Stimulated activated CD4-positive, alpha-beta T cell treated with anti-CD3 and anti-CD28 coated beads, Interleukin-1b, Interleukin-23, amount 100 ng/mL, for 48 hours (primary cell): ENCODE results near the gene MYO7A.
A peak's percentile ranks its signal among the peaks of the same experiment; 100 is the strongest.

Experiments used
- DNase-seq: peaks from one replicate; pipeline ENCODE4 v3.0.0-alpha.2; 2020

Gene MYO7A

GRCh38 chr11:77147668-77148321, 19.7 kb downstream of the MYO7A start:
- peak; percentile 12 for DNase-seq

DNA sequence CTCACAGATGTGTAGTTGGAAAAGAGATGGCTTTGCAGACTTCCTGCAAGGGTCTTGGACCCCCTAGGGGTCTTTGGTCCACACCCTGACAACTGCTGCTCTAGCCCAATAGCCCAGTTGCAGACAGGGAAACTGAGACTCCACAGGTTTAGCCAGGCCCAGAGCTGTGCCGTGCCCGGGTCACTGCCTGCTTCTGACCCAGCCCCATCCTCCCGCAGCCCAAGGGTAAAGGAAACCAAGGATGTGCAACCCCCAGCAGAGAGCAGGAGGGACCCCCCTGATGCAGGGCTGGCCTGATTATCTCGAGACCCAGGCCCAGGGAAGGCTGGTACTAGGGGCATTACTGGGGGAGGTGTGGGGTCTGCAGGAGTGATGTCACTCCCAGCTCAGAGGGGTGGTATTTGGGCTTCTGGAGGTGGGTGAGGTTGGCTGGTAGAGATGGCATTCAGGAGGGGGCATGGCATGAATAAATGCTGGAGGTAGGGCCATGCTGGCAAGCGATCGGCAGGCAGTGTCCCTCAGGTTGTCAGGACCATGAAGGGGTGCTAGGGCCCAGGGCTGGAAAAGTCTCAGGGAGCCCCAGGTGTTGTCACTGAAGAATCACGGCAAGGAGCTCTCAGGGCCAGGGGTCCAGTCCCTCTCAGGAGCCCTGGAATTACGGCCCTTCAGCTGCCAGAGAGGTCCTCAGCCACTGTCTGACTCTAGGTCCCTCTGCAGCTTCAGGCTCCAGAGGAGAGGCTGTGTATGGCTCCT, 21.1 kb downstream of the MYO7A start:
- DNase-seq = no peak

DNA sequence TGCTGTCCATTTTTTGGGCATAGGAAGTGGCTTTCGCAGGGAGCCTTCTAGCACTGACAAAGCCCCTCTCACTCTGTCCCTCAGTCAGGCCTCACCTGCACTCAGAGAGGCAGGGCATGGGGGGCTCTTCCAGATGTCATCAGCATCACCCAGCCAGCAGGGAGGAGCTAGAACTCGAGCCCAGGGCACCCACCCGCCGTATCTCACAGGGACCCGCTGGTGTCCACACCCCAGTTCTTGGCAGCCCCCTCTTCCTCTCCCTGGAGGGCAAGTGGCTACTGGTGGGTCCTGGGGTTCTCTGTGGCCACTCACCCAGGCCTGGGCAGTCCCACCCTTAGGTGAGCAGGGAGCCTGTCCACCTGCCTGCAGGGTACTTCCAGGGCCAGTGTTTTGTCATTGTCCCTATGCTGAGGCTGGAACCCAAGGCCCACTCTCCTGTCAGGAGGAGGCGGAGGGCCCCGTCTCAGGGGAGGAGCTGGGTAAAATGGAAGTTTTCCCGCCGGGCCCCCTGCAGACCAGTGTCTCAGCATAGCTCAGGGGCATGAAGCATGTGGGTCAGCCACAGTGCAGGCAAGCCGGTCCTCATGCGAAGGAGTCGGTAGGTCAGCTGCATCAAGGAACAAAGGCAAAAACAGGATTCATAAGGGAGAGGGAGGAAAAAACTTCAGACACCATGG, 21.8 kb downstream of the MYO7A start:
- no peak for DNase-seq

DNA sequence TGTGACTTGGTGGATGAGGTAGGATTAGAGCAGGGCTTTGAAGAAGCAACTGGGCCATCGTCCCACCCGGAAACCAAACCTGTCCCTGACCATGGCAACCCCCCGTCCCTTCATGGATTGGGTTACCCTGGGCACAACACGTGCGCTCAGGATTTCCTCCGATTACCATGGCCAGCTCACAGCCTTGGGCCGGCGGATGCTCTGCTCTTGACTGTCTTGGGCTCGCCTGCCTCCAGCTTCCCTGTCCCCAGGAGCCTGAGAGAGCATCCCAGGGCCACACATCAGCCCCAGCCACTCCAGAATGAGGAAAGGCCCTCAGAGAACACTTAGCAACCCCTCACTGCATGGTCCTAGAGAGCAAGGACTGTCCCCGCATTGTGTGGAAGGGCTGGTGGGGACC, 22.8 kb downstream of the MYO7A start:
- no peak for DNase-seq

- DNase-seq = peak; percentile 68
Observed at GRCh38 chr11:77151804-77152509, 23.9 kb downstream of the MYO7A start.

- DNase-seq = no peak
Observed at GRCh38 chr11:77152846-77153245, 24.8 kb downstream of the MYO7A start.

- no peak for DNase-seq
Observed at GRCh38 chr11:77153276-77154185, 25.5 kb downstream of the MYO7A start.

- no peak for DNase-seq
Observed at GRCh38 chr11:77154381-77155081, 26.5 kb downstream of the MYO7A start.

GRCh38 chr11:77155082-77155475, 27.0 kb downstream of the MYO7A start:
- DNase-seq = no peak

GRCh38 chr11:77155556-77156130, 27.6 kb downstream of the MYO7A start:
- DNase-seq = no peak

DNA sequence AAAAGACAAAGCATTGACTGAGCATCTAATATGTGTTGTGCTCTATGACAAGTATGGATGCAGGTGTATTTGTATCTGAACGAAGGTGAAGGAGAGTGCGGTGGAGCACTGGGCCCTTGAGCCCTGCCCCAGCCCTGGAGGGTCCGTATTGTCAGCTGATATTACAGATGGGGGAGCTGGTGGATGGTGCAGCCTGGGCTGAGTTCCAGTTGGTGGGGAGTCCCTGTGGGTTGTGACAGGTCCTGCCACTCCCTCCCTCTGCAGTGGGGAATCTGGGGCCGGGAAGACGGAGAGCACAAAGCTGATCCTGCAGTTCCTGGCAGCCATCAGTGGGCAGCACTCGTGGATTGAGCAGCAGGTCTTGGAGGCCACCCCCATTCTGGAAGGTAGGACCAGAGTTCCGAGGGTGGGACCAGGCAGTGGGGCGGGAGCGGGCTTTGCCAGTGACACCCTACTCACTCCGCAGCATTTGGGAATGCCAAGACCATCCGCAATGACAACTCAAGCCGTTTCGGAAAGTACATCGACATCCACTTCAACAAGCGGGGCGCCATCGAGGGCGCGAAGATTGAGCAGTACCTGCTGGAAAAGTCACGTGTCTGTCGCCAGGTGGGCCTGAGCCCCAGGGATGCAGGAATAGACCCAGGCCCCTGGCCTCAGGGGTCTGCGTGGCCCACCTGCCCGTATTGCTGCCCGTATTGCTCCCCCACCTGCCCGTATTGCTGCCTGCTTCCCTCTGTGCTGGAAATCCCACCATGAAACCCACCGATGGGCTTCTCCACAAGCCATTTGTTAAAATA, 28.6 kb downstream of the MYO7A start:
- DNase-seq = no peak

GRCh38 chr11:77158041-77158695, 30.1 kb downstream of the MYO7A start:
- DNase-seq = no peak

- DNase-seq = no peak
Observed at GRCh38 chr11:77159219-77159936, 31.3 kb downstream of the MYO7A start.

GRCh38 chr11:77159937-77160495, 32.0 kb downstream of the MYO7A start:
- no peak for DNase-seq

GRCh38 chr11:77163271-77163670, 35.2 kb downstream of the MYO7A start:
- DNase-seq = no peak

DNA sequence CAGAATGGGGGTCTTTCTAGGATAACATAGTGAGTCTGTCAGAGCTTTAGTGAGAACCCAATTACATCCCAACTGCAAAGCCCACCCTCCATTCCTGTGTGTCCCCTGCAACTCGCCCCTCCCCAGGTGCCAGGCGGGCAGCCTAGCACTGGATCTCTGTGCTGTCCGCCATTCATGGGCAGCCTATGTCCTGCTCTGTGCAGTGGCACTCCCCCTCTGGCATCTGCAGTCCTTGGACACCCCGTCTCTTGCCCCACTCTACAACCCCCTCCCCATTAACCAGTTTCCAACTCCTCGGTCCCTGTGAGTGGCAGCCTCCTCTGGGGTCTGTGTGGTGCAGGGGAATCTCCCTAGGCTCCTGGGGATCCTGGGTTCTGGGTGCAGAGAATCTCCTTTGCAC, 37.0 kb downstream of the MYO7A start:
- no peak for DNase-seq

DNA sequence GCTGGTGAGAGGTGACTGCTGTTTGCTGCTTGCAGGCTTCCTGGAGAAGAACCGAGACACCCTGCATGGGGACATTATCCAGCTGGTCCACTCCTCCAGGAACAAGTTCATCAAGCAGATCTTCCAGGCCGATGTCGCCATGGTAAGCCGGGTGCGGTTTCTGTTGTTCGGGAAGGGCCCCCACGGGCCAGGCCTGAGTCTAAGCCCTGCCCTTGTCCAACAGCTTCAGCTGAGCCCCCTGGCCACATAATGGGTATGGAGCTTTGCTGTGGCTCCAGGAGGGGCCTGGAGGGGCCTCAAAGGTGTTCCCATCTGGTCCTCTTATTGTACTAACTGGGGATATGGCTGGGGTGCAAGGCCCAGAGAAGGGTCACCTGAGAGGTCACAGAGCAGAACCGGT, 38.0 kb downstream of the MYO7A start:
- DNase-seq = no peak

- DNase-seq = no peak
Observed at GRCh38 chr11:77167111-77167626, 39.1 kb downstream of the MYO7A start.

DNA sequence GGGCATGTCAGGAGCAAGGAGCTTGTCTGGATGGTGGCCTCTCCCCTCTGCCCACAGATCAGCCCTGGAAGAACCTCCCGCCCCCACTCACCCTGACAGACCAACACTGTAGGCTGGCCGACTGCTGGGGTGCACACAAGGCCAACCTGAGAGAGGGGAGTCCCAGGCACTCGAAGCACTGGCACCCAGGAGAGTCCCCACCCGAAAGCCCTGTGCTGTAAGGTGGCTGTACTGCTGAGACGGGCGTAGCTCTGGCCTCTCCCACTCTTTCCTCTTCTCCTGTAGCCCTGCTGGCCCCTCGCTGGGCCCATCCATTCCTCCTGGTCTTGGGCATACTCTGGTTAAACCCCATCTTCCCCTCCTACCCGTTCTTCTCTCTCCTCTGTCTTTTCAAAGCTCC, 39.7 kb downstream of the MYO7A start:
- DNase-seq = no peak
